SU-DHL-6 (cell line): ENCODE measurements around the gene FIZ1.

Source experiments
- H2AFZ ChIP-seq: fragments of 200-600 bp; sonication (generic); 2 replicates; pipeline ENCODE4 v1.6.1; 2014; ENCODE audit warnings: low read depth, mild to moderate bottlenecking, moderate library complexity, mixed read lengths, antibody characterized with exemption, low read length; ENCODE audit not compliant: severe bottlenecking
- H3F3A ChIP-seq: fragments of 200-600 bp; shearing (Covaris generic); 2 replicates; pipeline ENCODE4 v1.6.0; 2016; ENCODE audit warnings: antibody characterized with exemption, mild to moderate bottlenecking; ENCODE audit not compliant: insufficient read depth
- H3K27ac ChIP-seq: fragments of 200-600 bp; sonication (generic); 2 replicates; pipeline ENCODE4 v1.5.1; 2016; ENCODE audit warnings: low read depth, mild to moderate bottlenecking, low read length, moderate library complexity, mixed read lengths
- H3K27me3 ChIP-seq: fragments of 200-600 bp; sonication (generic), shearing (Covaris generic); 2 replicates; pipeline ENCODE4 v1.6.0; 2014; ENCODE audit warnings: mild to moderate bottlenecking, low read length
- H3K36me3 ChIP-seq: fragments of 200-600 bp; sonication (generic); 2 replicates; pipeline ENCODE4 v1.6.1; 2014; ENCODE audit warnings: mild to moderate bottlenecking, low read length, mixed read lengths
- H3K4me2 ChIP-seq: fragments of 300-600, 200-600 bp; shearing (Covaris generic), sonication (generic); 2 replicates; pipeline ENCODE4 v1.6.0; 2014; ENCODE audit warnings: low read length, low read depth, mild to moderate bottlenecking; ENCODE audit not compliant: poor library complexity, severe bottlenecking
- H3K4me3 ChIP-seq: fragments of 200-600 bp; sonication (generic); 2 replicates; pipeline ENCODE4 v1.5.1; 2014; ENCODE audit warnings: antibody characterized with exemption, low read length, mild to moderate bottlenecking, mixed read lengths; ENCODE audit not compliant: insufficient read depth, poor library complexity, severe bottlenecking
- H3K79me2 ChIP-seq: fragments of 200-600 bp; sonication (generic); 2 replicates; pipeline ENCODE4 v1.6.1; 2014; ENCODE audit warnings: mild to moderate bottlenecking, low read length, moderate library complexity; ENCODE audit not compliant: insufficient read depth
- H3K9ac ChIP-seq: fragments of 200-600 bp; sonication (generic); 2 replicates; pipeline ENCODE4 v1.7.0; 2014; ENCODE audit warnings: mild to moderate bottlenecking, low read length
- H3K9me2 ChIP-seq: fragments of 200-600 bp; sonication (generic); replicated peaks from 2 replicates; pipeline ENCODE4 v1.6.1; 2014; ENCODE audit warnings: low read length; ENCODE audit not compliant: insufficient read depth
- H3K9me3 ChIP-seq: fragments of 200-600 bp; sonication (generic); 2 replicates; pipeline ENCODE4 v1.6.1; 2014; ENCODE audit warnings: low read length, mixed read lengths; ENCODE audit not compliant: insufficient read depth
- H4K20me1 ChIP-seq: fragments of 200-600 bp; sonication (generic); 2 replicates; pipeline ENCODE4 v1.6.1; 2014; ENCODE audit warnings: low read depth, mild to moderate bottlenecking, antibody characterized with exemption, low read length, moderate library complexity, mixed read lengths
- CTCF ChIP-seq: fragments of 200-600 bp; sonication (generic); IDR thresholded peaks from one replicate; pipeline ENCODE4 v1.5.1; 2017; ENCODE audit warnings: antibody characterized with exemption, mild to moderate bottlenecking, low read length, moderate library complexity; ENCODE audit not compliant: insufficient read depth, poor library complexity, severe bottlenecking
- EZH2phosphoT487 ChIP-seq: fragments of 200-600 bp; sonication (generic), shearing (Covaris generic); conservative IDR thresholded peaks from 2 replicates; pipeline ENCODE4 v1.6.1; 2018; ENCODE audit warnings: mild to moderate bottlenecking, antibody characterized with exemption, low read length, moderate library complexity, mixed read lengths

Gene FIZ1

GRCh38 chr19:55602104-55603001 is 3.0 kb upstream of the FIZ1 start:
- TF ChIP-seq CTCF (no peak), EZH2phosphoT487 (no peak)
- no peak overlapping the region for H3K4me3 ChIP-seq
- H3K9ac ChIP-seq, result no peak overlapping the region
- H3K4me2 ChIP-seq, result no peak overlapping the region
- no peaks in the 10 kb centered on the region for H3K9me3 ChIP-seq
- no peak overlapping the region for H2AFZ ChIP-seq
- peaks cover 39% of the 10 kb centered on the region for H3F3A ChIP-seq
- H3K9me2 ChIP-seq, result no peaks in the 10 kb centered on the region
- peaks cover 11% of the 10 kb centered on the region for H3K79me2 ChIP-seq
- H3K27ac ChIP-seq, result 0 out of 2 replicates have a peak overlapping the region, but pooled peaks have one; percentile 95
- H3K36me3 ChIP-seq, result no peaks in the 10 kb centered on the region
- H4K20me1 ChIP-seq, result no peaks in the 10 kb centered on the region
- H3K27me3 ChIP-seq, result no peaks in the 10 kb centered on the region

DNA sequence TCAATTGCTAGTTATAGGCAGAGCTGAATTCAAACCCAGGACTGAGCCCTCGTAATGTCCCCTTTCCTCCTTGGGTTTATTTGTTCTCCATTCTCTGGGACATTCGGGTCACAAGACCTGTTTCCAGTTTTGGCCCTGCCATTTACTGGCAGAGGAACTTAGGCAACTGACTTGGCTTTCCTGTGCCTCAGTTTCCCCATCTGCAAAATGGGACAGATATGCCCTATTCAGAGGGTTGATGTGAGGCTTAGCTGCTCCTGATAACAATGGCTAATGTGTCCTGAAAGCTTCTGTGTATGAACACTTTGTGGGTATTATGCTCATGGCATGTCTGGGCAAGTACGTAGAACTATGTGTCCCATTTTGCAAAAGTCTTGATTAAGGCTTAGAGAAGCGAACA is 1.8 kb upstream of the FIZ1 start:
- Histone ChIP-seq H2AFZ (no peak overlapping the region), H3K4me2 (peak overlapping the region; percentile 64), H3K27ac (peak overlapping the region; percentile 95), H3K4me3 (peak overlapping the region; percentile 76), H3F3A (peaks cover 38% of the 10 kb centered on the region), H3K9me2 (no peaks in the 10 kb centered on the region), H4K20me1 (no peaks in the 10 kb centered on the region), H3K79me2 (no peaks in the 10 kb centered on the region; the same call in 1 of the 2 replicates), H3K27me3 (no peaks in the 10 kb centered on the region), H3K9ac (peak overlapping the region; percentile 83), H3K36me3 (no peaks in the 10 kb centered on the region), H3K9me3 (no peaks in the 10 kb centered on the region)
- no peak for TF ChIP-seq CTCF
- no peak for TF ChIP-seq EZH2phosphoT487

- Histone ChIP-seq H3K9me2 (no peaks in the 10 kb centered on the region), H3F3A (peaks cover 33% of the 10 kb centered on the region), H3K36me3 (no peaks in the 10 kb centered on the region), H3K9me3 (no peaks in the 10 kb centered on the region), H3K9ac (peak overlapping the region; percentile 83), H4K20me1 (no peaks in the 10 kb centered on the region), H3K4me2 (peak overlapping the region; percentile 64), H3K4me3 (peak overlapping the region; percentile 76), H3K27ac (peak overlapping the region; percentile 95), H2AFZ (peak overlapping the region; percentile 35), H3K27me3 (no peaks in the 10 kb centered on the region), H3K79me2 (no peaks in the 10 kb centered on the region; the same call in 1 of the 2 replicates)
- TF ChIP-seq CTCF (no peak), EZH2phosphoT487 (no peak)
Measured at GRCh38 chr19:55600662-55601028, 1.3 kb upstream of the FIZ1 start.
